HepG2 (cell line): ENCODE data around the gene CDK17. TPM values are rescaled to one million over a fixed set of nuclear protein-coding genes. Genes with fewer than 3 reads are reported as not detected.
"Not testable (repeated sequence)": the region's sequence is repeated elsewhere in the genome, so short reads cannot be mapped to it uniquely, and the experiment has no call there.

Source experiments
- ATAC-seq: fragments of 200-7000 bp; cut with Tn5 transposase; 3 replicates; pipeline ENCODE4 v1.9.1; 2020; ENCODE audit warnings: mild to moderate bottlenecking, moderate library complexity
- BruUV-seq: library from RNA; stranded (reverse); fragments of 400-500 nt; replicated peaks from 2 replicates; lab custom pipeline; 2021; lab: Mats Ljungman, UMichigan
- CTCF ChIA-PET: fragments of 300-600 bp; formaldehyde crosslinking; extraction: SDS; loops from one replicate; lab custom pipeline; 2021; ENCODE audit warnings: low total read pairs, inconsistent platforms, low intra/inter-chr PET ratio; lab: Yijun Ruan, JAX
- POLR2A ChIA-PET: fragments of 350-600 bp; sonication (Branson Sonifier 250); formaldehyde crosslinking; loops from one replicate; lab custom pipeline; 2020; ENCODE audit warnings: antibody characterized with exemption, inconsistent platforms; lab: Yijun Ruan, JAX
- DNase-seq: peaks from one replicate; pipeline ENCODE4 v3.0.0-alpha.2; 2015; ENCODE audit warnings: low spot score
- FAIRE-seq: peaks from 3 replicates; lab custom pipeline; 2011; peaks lifted over from hg19 to GRCh38; lab: Jason Lieb, UNC
- H2AFZ ChIP-seq: one replicate; pipeline ENCODE4 v1.6.1; 2011; ENCODE audit warnings: low read length, inconsistent platforms
- H3K27ac ChIP-seq: fragments of 300-600 bp; 3 replicates; pipeline ENCODE4 v1.8.0; 2011; ENCODE audit warnings: mixed run types, mild to moderate bottlenecking, mixed read lengths, low read length, inconsistent platforms; ENCODE audit not compliant: insufficient read depth; ENCODE audit errors: extremely low read length
- H3K27me3 ChIP-seq, 2 experiments: fragments of 200-600 bp in 1 of 2; 2 replicates in 1 of 2; 3 replicates in 1 of 2; pipeline versions ENCODE4 v1.6.0 to v1.8.0; 2011; ENCODE audit warnings: low read length in 2 of 2, mild to moderate bottlenecking in 2 of 2, moderate library complexity in 2 of 2, inconsistent platforms in 1 of 2; ENCODE audit not compliant: insufficient read depth in 2 of 2, control insufficient read depth in 1 of 2
- H3K36me3 ChIP-seq, 2 experiments: fragments of 200-600 bp in 1 of 2; replicated peaks in 1 of 2; 2 replicates in 1 of 2; 3 replicates in 1 of 2; pipeline versions ENCODE4 v1.5.1 to v1.8.0; 2011; ENCODE audit warnings: low read length in 2 of 2, inconsistent platforms in 1 of 2; ENCODE audit not compliant: insufficient read depth in 2 of 2, control insufficient read depth in 1 of 2
- H3K4me1 ChIP-seq: 2 replicates; pipeline ENCODE4 v1.5.1; 2012; ENCODE audit warnings: low read length, inconsistent platforms; ENCODE audit not compliant: insufficient read depth
- H3K4me2 ChIP-seq: 2 replicates; pipeline ENCODE4 v1.6.0; 2011; ENCODE audit warnings: low read depth, low read length, inconsistent platforms
- H3K4me3 ChIP-seq, 3 experiments: fragments of 200-600 bp in 1 of 3; sonication (generic), shearing (Covaris generic) in 1 of 3; replicated peaks in 1 of 3; 2 replicates each; pipeline ENCODE4 v1.5.1; 2011 to 2016; ENCODE audit warnings: low read length in 3 of 3, inconsistent platforms in 2 of 3, low read depth in 2 of 3, mild to moderate bottlenecking in 2 of 3, control low read depth in 1 of 3, mixed read lengths in 1 of 3; ENCODE audit not compliant: insufficient read depth in 1 of 3
- H3K79me2 ChIP-seq: one replicate; pipeline ENCODE4 v1.6.1; 2011; ENCODE audit warnings: low read length, inconsistent platforms; ENCODE audit not compliant: insufficient read depth
- H3K9ac ChIP-seq: 2 replicates; pipeline ENCODE4 v1.6.0; 2011; ENCODE audit warnings: mild to moderate bottlenecking, low read depth, low read length, inconsistent platforms; ENCODE audit not compliant: insufficient read depth
- H3K9me3 ChIP-seq: 2 replicates; pipeline ENCODE4 v1.5.1; 2012; ENCODE audit warnings: mild to moderate bottlenecking, low read length
- H4K20me1 ChIP-seq: 2 replicates; pipeline ENCODE4 v1.6.0; 2011; ENCODE audit warnings: inconsistent platforms, mild to moderate bottlenecking, low read length, moderate library complexity; ENCODE audit not compliant: insufficient read depth
- NCOA1 ChIP-seq: sonication (generic); formaldehyde crosslinking; IDR thresholded peaks from 2 replicates; pipeline ENCODE4 v1.9.0; 2021; ENCODE audit warnings: missing genetic modification reagents
- ZMYM3 ChIP-seq: sonication (generic); formaldehyde crosslinking; IDR thresholded peaks from 2 replicates; pipeline ENCODE4 v1.5.1; 2020; ENCODE audit warnings: mild to moderate bottlenecking, missing genetic modification reagents
- WGBS: methylation state at CpG from one replicate; pipeline ENCODE4 v1.1.6; 2017; ENCODE audit warnings: low lambda C conversion rate; 5-methylcytosine and 5-hydroxymethylcytosine counted together
- in situ Hi-C: cut with HindIII; loops from 2 replicates; pipeline ENCODE4 v1.10.0; 2017; ENCODE audit warnings: low pct_unique_long_range_greater_than_20kb; ENCODE audit not compliant: extremely low pct_ligation_motif_present
- intact Hi-C: fragments of 100-400 bp; cut with micrococcal nuclease; formaldehyde crosslinking; loops from one replicate; pipeline ENCODE4 v1.10.0; 2022; ENCODE audit not compliant: unreplicated experiment
- polyA plus RNA-seq, 8 experiments: library from polyadenylated mRNA; depleted of rRNA in 3 of 8; stranded (reverse) in 7 of 8; unstranded in 1 of 8; fragments of >200 nt; fragmentation: Illumina TruSeq in 4 of 8; extraction: Trizol in 4 of 8; gene quantifications; 2 replicates each; pipeline versions ENCODE4 v1.2.1 to v1.2.3, GENCODE V29; 2011 to 2016; ENCODE audit warnings: low read depth in 4 of 8, missing spikeins in 1 of 8, mixed read lengths in 1 of 8; ENCODE audit not compliant: insufficient read depth in 1 of 8
- total RNA-seq, 5 experiments: library from RNA; depleted of rRNA; stranded (reverse); fragments of >200 nt; fragmentation: Illumina TruSeq; extraction: Trizol; gene quantifications; 2 replicates each; pipeline ENCODE4 v1.2.3, GENCODE V29; 2016; ENCODE audit warnings: low read depth in 1 of 5

Gene CDK17
- total and polyA plus RNA-seq, 2 of the 13 experiments (the other 11 are each of a cell fraction or from before 2014, with no cell fraction given): 9.9 to 22.3 TPM

DNA sequence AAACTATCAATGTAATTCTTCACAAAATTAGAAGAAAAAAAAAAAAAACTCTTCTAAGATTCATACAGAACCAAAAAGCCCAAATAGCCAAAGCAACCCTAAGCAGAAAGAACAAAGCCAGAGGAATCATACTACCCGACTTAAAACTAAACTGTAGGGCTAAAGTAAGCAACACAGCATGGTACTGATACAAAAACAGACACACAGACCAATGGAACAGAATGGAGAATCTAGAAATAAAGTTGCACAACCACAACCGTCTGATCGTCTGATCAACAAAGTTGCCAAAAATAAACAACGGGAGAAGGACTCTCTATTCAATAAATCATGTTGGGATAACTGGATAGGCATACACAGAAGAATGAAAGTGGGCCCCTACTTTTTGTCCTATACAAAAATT lies 16.9 kb downstream of the CDK17 start:
- ChIA-PET POLR2A (no interaction called here), CTCF (no interaction called here)
- WGBS: 92% methylated on average over 4 of the region's 4 CpGs
- intact Hi-C loops (no loop called here), in situ Hi-C loops (no loop called here)
- Histone ChIP-seq H2AFZ (no peak overlapping the region), H3K79me2 (peaks cover 91% of the 10 kb centered on the region), H3K9ac (no peak overlapping the region), H3K4me3 (no peak overlapping the region), H3K4me1 (no peaks in the 10 kb centered on the region), H3K36me3 (peaks cover 0 to 3% of the 10 kb centered on the region in 2 experiments; a peak in 1 of 5 replicates), H3K27ac (no peak overlapping the region), H3K9me3 (peaks cover 14% of the 10 kb centered on the region; the same call in 1 of the 2 replicates), H3K4me2 (no peak overlapping the region), H3K27me3 (no peaks in the 10 kb centered on the region), H4K20me1 (0 out of 2 replicates have a peak, but pooled peaks cover 6% of the 10 kb centered on the region)
- TF ChIP-seq ZMYM3 (no peak), NCOA1 (CRISPR knock-in tag) (no peak)
- no TSS peak for BruUV-seq
- DNase-seq (no peak), ATAC-seq (no peak), FAIRE-seq (no peak)

DNA sequence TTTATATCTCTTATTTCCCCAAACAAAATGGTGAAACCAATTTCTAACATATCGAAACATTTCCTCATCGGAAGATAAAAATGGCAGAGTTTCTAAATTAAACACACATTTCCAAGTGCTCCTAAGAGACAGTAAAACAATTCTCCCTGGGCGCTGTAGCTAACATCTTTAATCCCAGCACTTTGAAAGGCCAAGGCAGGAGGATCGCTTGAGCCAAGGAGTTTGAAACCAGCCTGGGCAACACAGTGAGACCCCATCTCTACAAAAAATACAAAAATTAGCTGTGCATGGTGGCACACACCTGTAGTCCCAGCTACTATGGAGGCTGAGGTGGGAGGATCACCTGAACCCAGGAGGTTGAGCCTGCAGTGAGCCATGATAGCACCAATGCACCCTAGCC lies 20.5 kb downstream of the CDK17 start:
- CTCF ChIA-PET, H3K4me1 ChIP-seq, H4K20me1 ChIP-seq, DNase-seq, H3K27me3 ChIP-seq, H3K4me2 ChIP-seq, BruUV-seq, FAIRE-seq, H3K9ac ChIP-seq, in situ Hi-C loops, H2AFZ ChIP-seq, H3K27ac ChIP-seq, H3K4me3 ChIP-seq, intact Hi-C loops, ATAC-seq, POLR2A ChIA-PET, H3K36me3 ChIP-seq: not testable (repeated sequence)
- Histone ChIP-seq H3K9me3 (peaks cover 14% of the 10 kb centered on the region; the same call in 1 of the 2 replicates), H3K79me2 (peaks cover 93% of the 10 kb centered on the region)
- 94% methylated on average over 4 of the region's 4 CpGs for WGBS
